BLaER1 treated with 17β-estradiol and CSF1 and Interleukin-3, amounts not matched to agents 10 nM and 100 nM (cell line): Measurements from ENCODE around the gene GRB14.
"Not testable (repeated sequence)": the region's sequence is repeated elsewhere in the genome, so short reads cannot be mapped to it uniquely, and the experiment has no call there.

Experiments
- H3K27ac ChIP-seq, 11 experiments: shearing (Covaris generic); formaldehyde crosslinking; 2 replicates each; pipeline ENCODE4 v1.8.1; 2022
- H3K27me3 ChIP-seq, 11 experiments: shearing (Covaris generic); formaldehyde crosslinking; 2 replicates each; pipeline ENCODE4 v1.8.1; 2022
- H3K36me3 ChIP-seq, 11 experiments: shearing (Covaris generic); formaldehyde crosslinking; 2 replicates each; pipeline ENCODE4 v1.8.1; 2022
- H3K4me1 ChIP-seq, 10 experiments: shearing (Covaris generic); formaldehyde crosslinking; 2 replicates each; pipeline ENCODE4 v1.8.1; 2022
- H3K4me2 ChIP-seq, 11 experiments: shearing (Covaris generic); formaldehyde crosslinking; 2 replicates each; pipeline ENCODE4 v1.8.1; 2022
- H3K4me3 ChIP-seq, 10 experiments: shearing (Covaris generic); formaldehyde crosslinking; 2 replicates each; pipeline ENCODE4 v1.8.1; 2022
- H3K9ac ChIP-seq, 11 experiments: shearing (Covaris generic); formaldehyde crosslinking; 2 replicates each; pipeline ENCODE4 v1.8.1; 2022
- H3K9me3 ChIP-seq, 11 experiments: shearing (Covaris generic); formaldehyde crosslinking; replicated peaks in 1 of 11; 2 replicates each; pipeline ENCODE4 v1.8.1; 2022
- H4K20me1 ChIP-seq, 11 experiments: shearing (Covaris generic); formaldehyde crosslinking; 2 replicates each; pipeline ENCODE4 v1.8.1; 2022
- Cebpa-rat ChIP-seq, 11 experiments: shearing (Covaris generic); IDR thresholded peaks; 2 replicates each; pipeline ENCODE4 v1.8.1; 2022

GRB14 gene

GRCh38 chr2:164496421-164496820, 124.9 kb downstream of the GRB14 start:
- Histone ChIP-seq H3K9me3 (no peaks in the 10 kb centered on the region), H4K20me1 (no peaks in the 10 kb centered on the region), H3K4me2 (no peak overlapping the region), H3K27ac (no peak overlapping the region), H3K4me3 (no peak overlapping the region), H3K36me3 (no peaks in the 10 kb centered on the region), H3K27me3 (no peaks in the 10 kb centered on the region), H3K9ac (no peak overlapping the region), H3K4me1 (no peaks in the 10 kb centered on the region)
- TF ChIP-seq Cebpa-rat (IDR thresholded peaks at IDR 0.05): no peak

DNA sequence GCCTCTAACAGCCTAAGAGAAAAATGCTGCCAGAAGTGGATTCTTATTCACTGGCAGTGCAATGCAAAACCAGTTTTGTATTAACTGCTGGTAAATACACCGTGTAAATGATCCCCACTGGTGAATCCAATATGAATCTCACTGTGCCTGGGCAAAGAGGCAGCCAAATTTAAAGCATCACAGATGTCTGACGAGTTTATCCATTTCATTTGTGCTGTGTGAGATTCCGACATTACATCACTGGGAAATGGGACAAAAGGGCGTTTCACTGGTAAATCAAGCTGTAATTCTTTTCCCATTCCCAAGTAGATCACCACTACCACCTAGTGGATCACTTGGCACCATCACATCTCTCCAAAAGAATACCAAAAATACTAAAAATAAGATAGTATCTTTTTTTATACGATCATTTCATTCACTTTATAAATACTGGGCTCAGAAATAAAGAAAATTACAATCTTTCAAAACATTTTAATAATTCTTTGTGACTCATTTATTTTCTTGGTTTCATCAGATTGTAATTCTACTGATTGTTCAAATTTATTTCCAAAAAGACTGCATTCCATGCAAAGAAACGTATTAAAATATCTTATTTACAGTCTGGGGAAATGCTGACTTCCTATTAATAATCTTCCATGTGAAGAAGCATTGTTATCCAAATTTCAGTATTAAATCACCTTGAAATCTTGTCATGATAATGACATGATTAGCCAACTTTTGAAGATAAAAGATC, 125.6 kb downstream of the GRB14 start:
- no peaks in the 10 kb centered on the region for H3K27me3 ChIP-seq
- H3K27ac ChIP-seq: no peak overlapping the region
- no peak for TF ChIP-seq Cebpa-rat (IDR thresholded peaks at IDR 0.05)
- H3K9me3 ChIP-seq: no peaks in the 10 kb centered on the region
- no peak overlapping the region for H3K9ac ChIP-seq
- no peaks in the 10 kb centered on the region for H4K20me1 ChIP-seq
- H3K4me1 ChIP-seq: no peaks in the 10 kb centered on the region
- H3K36me3 ChIP-seq: no peaks in the 10 kb centered on the region
- no peak overlapping the region for H3K4me3 ChIP-seq
- H3K4me2 ChIP-seq: no peak overlapping the region

- no peaks in the 10 kb centered on the region for H3K4me1 ChIP-seq
- no peak overlapping the region for H3K27ac ChIP-seq
- no peaks in the 10 kb centered on the region for H3K27me3 ChIP-seq
- no peaks in the 10 kb centered on the region for H3K9me3 ChIP-seq
- H3K4me3 ChIP-seq: no peak overlapping the region
- H3K36me3 ChIP-seq: no peaks in the 10 kb centered on the region
- no peak for TF ChIP-seq Cebpa-rat (IDR thresholded peaks at IDR 0.05)
- H3K9ac ChIP-seq: no peak overlapping the region
- H3K4me2 ChIP-seq: no peak overlapping the region
- H4K20me1 ChIP-seq: no peaks in the 10 kb centered on the region
Observed at GRCh38 chr2:164485541-164485940, 135.7 kb downstream of the GRB14 start.

DNA sequence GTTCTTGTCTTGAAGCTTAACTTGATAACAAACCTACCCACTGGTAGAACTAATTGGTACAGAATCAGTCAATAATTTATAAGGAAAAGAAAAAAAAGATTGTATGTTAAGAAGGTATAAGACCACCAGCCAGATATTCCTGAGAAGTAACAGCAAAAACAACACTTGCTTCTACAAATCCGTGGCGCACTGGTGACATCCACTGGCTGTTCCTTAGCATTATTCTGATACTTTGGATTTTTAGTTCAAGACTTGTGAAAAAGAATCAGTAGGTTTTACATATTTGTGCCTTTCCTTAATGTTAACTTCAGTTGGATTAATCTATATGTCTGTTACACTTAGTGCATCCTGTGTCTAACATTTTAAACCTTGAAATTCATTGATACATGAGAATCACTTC, 141.8 kb downstream of the GRB14 start:
- no peak for TF ChIP-seq Cebpa-rat (IDR thresholded peaks at IDR 0.05)
- H3K4me2 ChIP-seq: no peak overlapping the region

DNA sequence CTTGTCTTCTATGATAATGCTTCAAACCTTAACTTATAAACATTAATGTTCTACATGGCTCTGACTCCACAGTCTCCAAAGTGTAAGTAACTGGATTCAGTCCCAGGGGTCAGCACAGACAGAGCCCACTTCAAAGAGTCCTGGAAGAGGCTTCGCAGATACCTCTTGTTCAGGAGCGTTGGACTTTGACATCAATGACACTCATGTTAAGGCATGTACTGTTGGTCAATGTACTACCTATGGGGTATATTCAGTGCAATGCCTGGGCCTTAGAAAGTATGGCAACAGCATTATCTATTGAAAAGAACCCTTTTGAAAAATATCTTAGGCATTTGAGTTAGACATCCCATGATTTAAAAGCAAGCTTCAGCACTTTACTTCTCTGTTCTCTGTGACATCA, 143.1 kb downstream of the GRB14 start:
- no peak overlapping the region for H3K9ac ChIP-seq
- no peak overlapping the region for H3K4me2 ChIP-seq
- no peaks in the 10 kb centered on the region for H3K27me3 ChIP-seq
- no peaks in the 10 kb centered on the region for H3K36me3 ChIP-seq
- H3K27ac ChIP-seq: no peak overlapping the region
- no peak for TF ChIP-seq Cebpa-rat (IDR thresholded peaks at IDR 0.05)
- H3K4me3 ChIP-seq: no peak overlapping the region
- no peaks in the 10 kb centered on the region for H4K20me1 ChIP-seq
- H3K9me3 ChIP-seq: no peaks in the 10 kb centered on the region
- H3K4me1 ChIP-seq: no peaks in the 10 kb centered on the region

More for the DNA sequence above, 141.8 kb downstream of the GRB14 start:
- Histone ChIP-seq H3K4me1 (no peaks in the 10 kb centered on the region), H3K9ac (no peak overlapping the region), H3K27ac (no peak overlapping the region), H3K27me3 (no peaks in the 10 kb centered on the region), H3K9me3 (no peaks in the 10 kb centered on the region), H3K36me3 (no peaks in the 10 kb centered on the region), H3K4me3 (no peak overlapping the region), H4K20me1 (no peaks in the 10 kb centered on the region)

- Histone ChIP-seq H4K20me1 (no peaks in the 10 kb centered on the region), H3K4me3 (no peak overlapping the region), H3K4me1 (no peaks in the 10 kb centered on the region), H3K4me2 (no peak overlapping the region), H3K36me3 (no peaks in the 10 kb centered on the region), H3K27ac (no peak overlapping the region), H3K27me3 (no peaks in the 10 kb centered on the region), H3K9ac (no peak overlapping the region), H3K9me3 (no peaks in the 10 kb centered on the region)
- no peak for TF ChIP-seq Cebpa-rat (IDR thresholded peaks at IDR 0.05)
Observed at GRCh38 chr2:164474873-164475272, 146.4 kb downstream of the GRB14 start.

DNA sequence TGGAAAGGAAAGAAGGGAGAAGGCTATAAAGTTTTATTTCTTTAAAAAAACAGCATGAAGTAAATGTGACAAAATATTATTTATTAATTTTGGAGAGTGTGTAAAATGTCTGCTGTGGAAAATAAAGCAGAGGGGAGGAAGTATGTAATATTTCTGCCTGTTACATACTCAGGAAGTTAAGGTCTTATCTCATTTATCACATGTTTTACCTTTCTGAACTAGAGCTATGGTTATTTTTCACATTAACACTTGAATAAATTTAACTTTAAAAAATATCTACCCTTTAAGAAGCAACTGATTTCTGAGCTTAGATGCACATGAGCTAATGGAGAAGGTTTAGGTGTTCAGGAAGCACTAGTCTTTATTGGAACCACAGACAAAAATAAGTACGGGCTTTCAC, 148.3 kb downstream of the GRB14 start:
- Histone ChIP-seq H3K36me3 (no peaks in the 10 kb centered on the region), H3K27me3 (no peaks in the 10 kb centered on the region), H3K4me3 (no peak overlapping the region), H3K4me2 (no peak overlapping the region), H3K27ac (no peak overlapping the region), H3K9me3 (no peaks in the 10 kb centered on the region), H3K9ac (no peak overlapping the region), H4K20me1 (no peaks in the 10 kb centered on the region), H3K4me1 (no peaks in the 10 kb centered on the region)
- TF ChIP-seq Cebpa-rat (IDR thresholded peaks at IDR 0.05): no peak

- not testable (repeated sequence) for H3K4me2 ChIP-seq, H3K9ac ChIP-seq, H3K27ac ChIP-seq, H3K9me3 ChIP-seq, H3K36me3 ChIP-seq, H3K4me1 ChIP-seq, H3K27me3 ChIP-seq, H3K4me3 ChIP-seq, H4K20me1 ChIP-seq
Observed at GRCh38 chr2:164465047-164465446, 156.2 kb downstream of the GRB14 start.

DNA sequence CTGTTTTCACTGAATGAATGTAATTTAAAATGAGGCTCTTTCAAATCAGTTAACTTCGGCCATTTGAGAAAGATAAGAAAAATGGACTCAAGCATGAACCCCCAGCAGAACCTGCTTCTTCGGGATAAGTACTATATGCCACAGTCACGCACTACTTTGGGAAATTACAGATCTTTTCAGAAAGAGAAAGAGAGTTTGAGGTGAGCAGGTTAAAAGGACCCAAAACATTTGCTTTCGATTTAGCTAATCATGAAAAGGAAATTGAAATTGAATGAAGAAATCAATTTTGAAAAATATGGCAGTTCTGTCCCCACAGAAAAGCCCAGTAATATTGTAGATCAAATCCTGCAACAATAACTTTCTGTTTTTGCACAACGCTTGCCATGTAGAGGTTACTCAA, 156.9 kb downstream of the GRB14 start:
- no peaks in the 10 kb centered on the region for H4K20me1 ChIP-seq
- no peaks in the 10 kb centered on the region for H3K4me1 ChIP-seq
- no peaks in the 10 kb centered on the region for H3K27me3 ChIP-seq
- H3K27ac ChIP-seq: no peak overlapping the region
- no peaks in the 10 kb centered on the region for H3K9me3 ChIP-seq
- no peak overlapping the region for H3K9ac ChIP-seq
- H3K4me2 ChIP-seq: no peak overlapping the region
- TF ChIP-seq Cebpa-rat (IDR thresholded peaks at IDR 0.05): no peak
- no peak overlapping the region for H3K4me3 ChIP-seq
- no peaks in the 10 kb centered on the region for H3K36me3 ChIP-seq

DNA sequence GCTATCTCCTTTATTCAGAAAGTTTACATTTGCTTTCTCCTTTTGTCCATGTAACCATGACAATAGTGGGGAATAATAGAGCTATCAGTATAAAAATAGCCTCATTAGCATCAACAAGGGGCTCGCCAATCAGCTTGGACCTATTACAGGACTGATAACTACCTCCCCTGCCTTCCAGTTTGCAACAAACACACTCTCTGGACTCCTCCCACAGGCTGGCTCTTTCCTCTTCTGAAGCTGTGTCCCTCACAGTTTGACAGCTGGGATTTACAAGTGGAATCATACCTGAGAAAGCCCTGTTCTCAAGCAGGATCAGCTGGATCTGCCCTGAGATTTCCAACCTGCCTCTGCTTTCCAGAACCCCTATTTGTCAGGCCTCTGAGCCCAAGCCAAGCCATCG, 162.5 kb downstream of the GRB14 start:
- no peak overlapping the region for H3K4me3 ChIP-seq

More for the DNA sequence above, 162.5 kb downstream of the GRB14 start:
- no peaks in the 10 kb centered on the region for H3K36me3 ChIP-seq
- no peaks in the 10 kb centered on the region for H4K20me1 ChIP-seq
- no peaks in the 10 kb centered on the region for H3K9me3 ChIP-seq
- H3K4me2 ChIP-seq: no peak overlapping the region
- H3K9ac ChIP-seq: no peak overlapping the region
- no peak for TF ChIP-seq Cebpa-rat (IDR thresholded peaks at IDR 0.05)
- no peak overlapping the region for H3K27ac ChIP-seq
- no peaks in the 10 kb centered on the region for H3K27me3 ChIP-seq
- H3K4me1 ChIP-seq: peaks cover 0 to 7% (median 0%) of the 10 kb centered on the region in 10 experiments; a peak in 2 of 20 replicates
